Hepatocyte (in vitro differentiated cells): ENCODE measurements around the gene TMC1. TPM values are rescaled to one million over a fixed set of nuclear protein-coding genes. Genes with fewer than 3 reads are reported as not detected.

Experiments used
- DNase-seq: peaks from one replicate; pipeline ENCODE4 v3.0.0-alpha.2; 2016; ENCODE audit warnings: low spot score
- H2AFZ ChIP-seq: fragments of 200-600 bp; sonication (generic); 2 replicates; pipeline ENCODE4 v1.6.0; 2016; ENCODE audit warnings: antibody characterized with exemption, mild to moderate bottlenecking
- H3K27ac ChIP-seq: fragments of 200-600 bp; sonication (generic); 2 replicates; pipeline ENCODE4 v1.5.1; 2016; ENCODE audit warnings: mild to moderate bottlenecking
- H3K27me3 ChIP-seq: fragments of 200-600 bp; sonication (generic); 2 replicates; pipeline ENCODE4 v1.6.1; 2016
- H3K36me3 ChIP-seq: fragments of 200-600 bp; sonication (generic); replicated peaks from 2 replicates; pipeline ENCODE4 v1.5.1; 2016; ENCODE audit warnings: low read depth; ENCODE audit not compliant: insufficient read depth
- H3K4me1 ChIP-seq: fragments of 200-600 bp; sonication (generic); 2 replicates; pipeline ENCODE4 v1.5.1; 2016; ENCODE audit warnings: mild to moderate bottlenecking, moderate library complexity; ENCODE audit not compliant: insufficient read depth
- H3K4me2 ChIP-seq: fragments of 200-600 bp; sonication (generic); 2 replicates; pipeline ENCODE4 v1.6.0; 2016
- H3K4me3 ChIP-seq: fragments of 200-600 bp; sonication (generic); 2 replicates; pipeline ENCODE4 v1.5.1; 2016; ENCODE audit warnings: mild to moderate bottlenecking
- H3K79me2 ChIP-seq: fragments of 200-600 bp; sonication (generic); 2 replicates; pipeline ENCODE4 v1.6.0; 2017; ENCODE audit warnings: mild to moderate bottlenecking
- H3K9me2 ChIP-seq: fragments of 200-600 bp; sonication (generic); replicated peaks from 2 replicates; pipeline ENCODE4 v1.6.0; 2017; ENCODE audit warnings: mild to moderate bottlenecking; ENCODE audit not compliant: insufficient read depth
- H3K9me3 ChIP-seq: fragments of 200-600 bp; sonication (generic); 2 replicates; pipeline ENCODE4 v1.5.1; 2016; ENCODE audit warnings: low read depth, mild to moderate bottlenecking
- H4K20me1 ChIP-seq: fragments of 200-600 bp; sonication (generic); 2 replicates; pipeline ENCODE4 v1.6.0; 2016; ENCODE audit warnings: mild to moderate bottlenecking; ENCODE audit not compliant: insufficient read depth, poor library complexity, severe bottlenecking
- EZH2 ChIP-seq: fragments of 200-600 bp; sonication (generic); IDR thresholded peaks from 2 replicates; pipeline ENCODE4 v1.6.1; 2016; ENCODE audit warnings: antibody characterized with exemption, mild to moderate bottlenecking, borderline replicate concordance
- EZH2phosphoT487 ChIP-seq: fragments of 200-600 bp; sonication (generic); IDR thresholded peaks from one replicate; pipeline ENCODE4 v1.6.1; 2018; ENCODE audit warnings: antibody characterized with exemption, mild to moderate bottlenecking, low read depth, moderate library complexity; ENCODE audit not compliant: unreplicated experiment, severe bottlenecking
- WGBS: methylation state at CpG from one replicate; pipeline ENCODE4 v1.1.6; 2016; ENCODE audit warnings: low lambda C conversion rate; ENCODE audit errors: missing lambda C conversion rate; 5-methylcytosine and 5-hydroxymethylcytosine counted together
- polyA plus RNA-seq: library from polyadenylated mRNA; unstranded; fragments of >200 nt; fragmentation: Nextera tagmentation; extraction: Ambion mirVana; gene quantifications from 2 replicates; pipeline ENCODE4 v1.2.1, GENCODE V29; 2016
- total RNA-seq: library from RNA; depleted of rRNA; stranded (reverse); fragments of >200 nt; gene quantifications from 2 replicates; pipeline ENCODE4 v1.2.3, GENCODE V29; 2014
- TF ChIP-seq, protein P1 (sequence below): fragments of 200-600 bp; sonication (generic); IDR thresholded peaks from 2 replicates; pipeline ENCODE4 v1.5.1; 2016; ENCODE audit warnings: antibody characterized with exemption, mild to moderate bottlenecking; ENCODE audit not compliant: poor library complexity

Gene TMC1
- total and polyA plus RNA-seq, 2 experiments from 2014 or later: 0.20 to 0.23 TPM

DNA sequence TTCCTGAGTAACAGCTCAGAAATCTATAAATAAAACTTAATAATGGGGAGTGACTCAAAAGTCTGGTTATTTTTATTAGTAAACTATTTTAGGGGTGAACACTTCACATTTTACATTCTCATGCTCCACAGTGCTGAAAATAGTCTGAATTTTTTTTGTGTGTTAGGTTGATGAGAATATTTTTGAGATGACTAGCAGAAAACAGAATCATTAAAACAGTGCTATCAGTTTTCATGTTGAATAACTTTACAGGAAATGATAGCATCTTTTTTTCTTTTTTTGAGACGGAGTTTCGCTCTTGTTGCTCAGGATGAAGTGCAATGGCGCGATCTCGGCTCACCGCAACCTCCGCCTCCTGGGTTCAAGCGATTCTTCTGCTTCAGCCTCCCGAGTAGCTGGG, 60.3 kb downstream of the TMC1 start:
- Histone ChIP-seq H3K4me2 (no peak overlapping the region), H3K27ac (no peak overlapping the region), H3K36me3 (no peaks in the 10 kb centered on the region), H3K4me1 (peaks cover 31% of the 10 kb centered on the region), H3K9me2 (no peaks in the 10 kb centered on the region), H3K9me3 (no peaks in the 10 kb centered on the region), H4K20me1 (no peaks in the 10 kb centered on the region), H3K4me3 (no peak overlapping the region), H3K27me3 (no peaks in the 10 kb centered on the region), H3K79me2 (no peaks in the 10 kb centered on the region), H2AFZ (no peak overlapping the region)
- 91% methylated on average over 9 of the region's 9 CpGs for WGBS
- DNase-seq: no peak
- TF ChIP-seq EZH2 (no peak), EZH2phosphoT487 (no peak)
- TF ChIP-seq, protein P1, sequence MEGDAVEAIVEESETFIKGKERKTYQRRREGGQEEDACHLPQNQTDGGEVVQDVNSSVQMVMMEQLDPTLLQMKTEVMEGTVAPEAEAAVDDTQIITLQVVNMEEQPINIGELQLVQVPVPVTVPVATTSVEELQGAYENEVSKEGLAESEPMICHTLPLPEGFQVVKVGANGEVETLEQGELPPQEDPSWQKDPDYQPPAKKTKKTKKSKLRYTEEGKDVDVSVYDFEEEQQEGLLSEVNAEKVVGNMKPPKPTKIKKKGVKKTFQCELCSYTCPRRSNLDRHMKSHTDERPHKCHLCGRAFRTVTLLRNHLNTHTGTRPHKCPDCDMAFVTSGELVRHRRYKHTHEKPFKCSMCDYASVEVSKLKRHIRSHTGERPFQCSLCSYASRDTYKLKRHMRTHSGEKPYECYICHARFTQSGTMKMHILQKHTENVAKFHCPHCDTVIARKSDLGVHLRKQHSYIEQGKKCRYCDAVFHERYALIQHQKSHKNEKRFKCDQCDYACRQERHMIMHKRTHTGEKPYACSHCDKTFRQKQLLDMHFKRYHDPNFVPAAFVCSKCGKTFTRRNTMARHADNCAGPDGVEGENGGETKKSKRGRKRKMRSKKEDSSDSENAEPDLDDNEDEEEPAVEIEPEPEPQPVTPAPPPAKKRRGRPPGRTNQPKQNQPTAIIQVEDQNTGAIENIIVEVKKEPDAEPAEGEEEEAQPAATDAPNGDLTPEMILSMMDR: no peak

DNA sequence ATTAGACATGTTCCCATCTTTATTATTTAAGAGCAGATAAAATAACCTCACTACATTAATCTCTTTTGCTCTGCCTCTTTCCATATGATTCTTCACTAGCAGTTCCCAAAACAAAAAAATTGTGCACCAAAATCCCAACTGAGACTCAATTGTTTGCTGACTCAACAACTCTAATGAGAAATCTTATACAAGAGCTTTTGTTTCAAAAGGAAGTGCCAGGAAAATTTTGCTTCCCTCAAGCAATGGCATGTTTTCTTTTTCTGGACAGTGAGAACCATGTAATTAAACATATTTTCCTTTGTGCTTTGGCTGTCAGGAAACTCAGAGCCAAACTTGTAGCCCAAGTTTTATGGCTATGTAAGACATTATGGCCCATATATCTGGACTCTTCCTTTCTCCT, 62.0 kb downstream of the TMC1 start:
- H3K4me2 ChIP-seq: no peak overlapping the region
- TF ChIP-seq, protein P1: no peak
- TF ChIP-seq EZH2: no peak
- TF ChIP-seq EZH2phosphoT487: no peak
- H2AFZ ChIP-seq: no peak overlapping the region
- H3K4me3 ChIP-seq: no peak overlapping the region
- H4K20me1 ChIP-seq: no peaks in the 10 kb centered on the region
- no peaks in the 10 kb centered on the region for H3K27me3 ChIP-seq
- H3K4me1 ChIP-seq: peaks cover 35% of the 10 kb centered on the region
- no peaks in the 10 kb centered on the region for H3K9me2 ChIP-seq
- H3K27ac ChIP-seq: no peak overlapping the region
- DNase-seq: no peak
- no peaks in the 10 kb centered on the region for H3K79me2 ChIP-seq
- no peaks in the 10 kb centered on the region for H3K36me3 ChIP-seq
- H3K9me3 ChIP-seq: no peaks in the 10 kb centered on the region

DNA sequence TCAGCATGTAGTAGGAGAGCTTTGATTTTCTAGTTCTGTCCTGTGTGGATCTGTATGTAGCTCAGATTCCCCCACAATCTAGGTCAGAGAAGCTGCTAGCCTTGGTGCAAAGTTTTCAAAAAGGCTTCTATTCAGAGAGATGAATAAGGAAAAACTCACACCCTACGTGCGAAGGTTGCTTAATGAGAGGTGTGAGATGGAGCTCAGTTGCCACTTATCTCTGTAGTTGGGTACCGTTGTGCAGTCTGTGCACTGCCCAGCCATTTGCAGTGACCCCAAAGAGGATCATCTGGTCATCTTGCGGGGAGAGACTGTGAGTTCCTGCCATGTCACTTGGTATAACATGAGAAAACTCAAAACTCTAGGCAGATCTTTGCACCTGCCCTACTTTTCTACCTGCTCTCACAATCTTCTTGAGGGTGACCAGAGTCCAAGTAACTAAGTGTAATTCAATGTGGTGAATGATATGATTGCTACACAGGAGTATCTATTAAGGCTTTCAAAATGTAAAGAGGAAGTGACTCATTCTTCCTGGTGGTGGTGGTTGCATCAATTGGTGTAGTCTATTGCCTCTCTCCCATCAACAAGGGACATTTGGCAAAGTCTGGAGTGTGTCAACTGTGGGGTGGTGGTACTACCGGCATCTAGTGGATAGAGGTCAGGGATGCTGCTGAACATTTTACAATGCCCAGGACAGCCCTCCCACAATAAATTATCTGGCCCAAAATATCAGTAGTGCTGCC, 65.2 kb downstream of the TMC1 start:
- Histone ChIP-seq H3K36me3 (no peaks in the 10 kb centered on the region), H2AFZ (no peak overlapping the region), H3K9me2 (no peaks in the 10 kb centered on the region), H3K79me2 (no peaks in the 10 kb centered on the region), H3K4me1 (peaks cover 13% of the 10 kb centered on the region), H3K4me3 (no peak overlapping the region), H3K27me3 (no peaks in the 10 kb centered on the region), H3K9me3 (no peaks in the 10 kb centered on the region), H4K20me1 (no peaks in the 10 kb centered on the region), H3K4me2 (no peak overlapping the region), H3K27ac (peak overlapping the region; percentile 70)
- peak; percentile 32 for DNase-seq
- TF ChIP-seq EZH2 (no peak), EZH2phosphoT487 (no peak)
- TF ChIP-seq, protein P1: no peak
- 83% methylated on average over 5 of the region's 5 CpGs for WGBS
